Activated CD4-positive, alpha-beta T cell treated with anti-CD3 and anti-CD28 coated beads for 48 hours (primary cell): Measurements from ENCODE around the gene NFE2L3.
"Not testable (repeated sequence)": the region's sequence is repeated elsewhere in the genome, so short reads cannot be mapped to it uniquely, and the experiment has no call there.

ENCODE experiments used
- DNase-seq: peaks from one replicate; pipeline ENCODE4 v3.0.0-alpha.2; 2020

The NFE2L3 gene

GRCh38 chr7:26147646-26148306, 4.2 kb upstream of the NFE2L3 start:
- not testable (repeated sequence) for DNase-seq

GRCh38 chr7:26148307-26148700, 3.7 kb upstream of the NFE2L3 start:
- not testable (repeated sequence) for DNase-seq

GRCh38 chr7:26149391-26149977, 2.5 kb upstream of the NFE2L3 start:
- no peak for DNase-seq

GRCh38 chr7:26151096-26151495, 902 bp upstream of the NFE2L3 start:
- no peak for DNase-seq

- no peak for DNase-seq
Observed at GRCh38 chr7:26151650-26151952, 397 bp upstream of the NFE2L3 start.

- DNase-seq = peak; percentile 60
Observed at GRCh38 chr7:26152782-26153240, 813 bp downstream of the NFE2L3 start.

GRCh38 chr7:26153241-26153822, 1.3 kb downstream of the NFE2L3 start:
- DNase-seq = peak; percentile 51

- peak; percentile 59 for DNase-seq
Observed at GRCh38 chr7:26153823-26154783, 2.1 kb downstream of the NFE2L3 start.

- DNase-seq = no peak
Observed at GRCh38 chr7:26155531-26156375, 3.8 kb downstream of the NFE2L3 start.

- peak; percentile 63 for DNase-seq
Observed at GRCh38 chr7:26156451-26157420, 4.7 kb downstream of the NFE2L3 start.

GRCh38 chr7:26157520-26158105, 5.6 kb downstream of the NFE2L3 start:
- no peak for DNase-seq

- no peak for DNase-seq
Observed at GRCh38 chr7:26159243-26159642, 7.2 kb downstream of the NFE2L3 start.

GRCh38 chr7:26160896-26161295, 8.9 kb downstream of the NFE2L3 start:
- no peak for DNase-seq

GRCh38 chr7:26162431-26162830, 10.4 kb downstream of the NFE2L3 start:
- DNase-seq = no peak

- DNase-seq = not testable (repeated sequence)
Observed at GRCh38 chr7:26163804-26164203, 11.8 kb downstream of the NFE2L3 start.

GRCh38 chr7:26165950-26166683, 14.1 kb downstream of the NFE2L3 start:
- DNase-seq = no peak

GRCh38 chr7:26166684-26167266, 14.8 kb downstream of the NFE2L3 start:
- no peak for DNase-seq

- DNase-seq = peak; percentile 48
Observed at GRCh38 chr7:26167303-26167934, 15.4 kb downstream of the NFE2L3 start.

GRCh38 chr7:26168458-26169023, 16.5 kb downstream of the NFE2L3 start:
- DNase-seq = no peak
